Skeletal muscle tissue (tissue), 4 donors: Measurements from ENCODE around the gene EP400. TPM values are rescaled to one million over a fixed set of nuclear protein-coding genes. Genes with fewer than 3 reads are reported as not detected.

Experiments used
- H3K27ac ChIP-seq: one replicate; pipeline ENCODE4 v1.7.0; 2013; ENCODE audit warnings: mild to moderate bottlenecking, low read depth, low read length, inconsistent platforms
- H3K27me3 ChIP-seq, 3 donors: one replicate each; pipeline ENCODE4 v1.7.0; 2013; ENCODE audit warnings: low read length in 3 of 3; ENCODE audit not compliant: control insufficient read depth in 3 of 3, insufficient read depth in 3 of 3
- H3K36me3 ChIP-seq, 3 donors: one replicate each; pipeline ENCODE4 v1.7.0; 2013; ENCODE audit warnings: low read length in 3 of 3; ENCODE audit not compliant: control insufficient read depth in 3 of 3, insufficient read depth in 3 of 3
- H3K4me1 ChIP-seq, 3 donors: one replicate each; pipeline ENCODE4 v1.7.0; 2013; ENCODE audit warnings: low read length in 3 of 3, mild to moderate bottlenecking in 3 of 3; ENCODE audit not compliant: control insufficient read depth in 3 of 3, insufficient read depth in 3 of 3
- H3K4me3 ChIP-seq, 3 donors: one replicate each; pipeline ENCODE4 v1.7.0; 2013; ENCODE audit warnings: low read length in 3 of 3
- H3K9ac ChIP-seq, 3 donors: one replicate each; pipeline ENCODE4 v1.7.0; 2013; ENCODE audit warnings: low read length in 3 of 3, mild to moderate bottlenecking in 3 of 3, moderate library complexity in 2 of 3, low read depth in 1 of 3
- H3K9me3 ChIP-seq, 3 donors: one replicate each; pipeline ENCODE4 v1.7.0; 2013; ENCODE audit warnings: low read length in 3 of 3; ENCODE audit not compliant: control insufficient read depth in 3 of 3
- total RNA-seq: library from RNA; depleted of rRNA; stranded (reverse); fragments of >200 nt; gene quantifications from one replicate; pipeline ENCODE4 v1.2.3, GENCODE V29; 2014
- donor health status: Osteomylitis.

The EP400 gene
- total RNA-seq, 1 donor from 2014 or later: 11.0 TPM

DNA sequence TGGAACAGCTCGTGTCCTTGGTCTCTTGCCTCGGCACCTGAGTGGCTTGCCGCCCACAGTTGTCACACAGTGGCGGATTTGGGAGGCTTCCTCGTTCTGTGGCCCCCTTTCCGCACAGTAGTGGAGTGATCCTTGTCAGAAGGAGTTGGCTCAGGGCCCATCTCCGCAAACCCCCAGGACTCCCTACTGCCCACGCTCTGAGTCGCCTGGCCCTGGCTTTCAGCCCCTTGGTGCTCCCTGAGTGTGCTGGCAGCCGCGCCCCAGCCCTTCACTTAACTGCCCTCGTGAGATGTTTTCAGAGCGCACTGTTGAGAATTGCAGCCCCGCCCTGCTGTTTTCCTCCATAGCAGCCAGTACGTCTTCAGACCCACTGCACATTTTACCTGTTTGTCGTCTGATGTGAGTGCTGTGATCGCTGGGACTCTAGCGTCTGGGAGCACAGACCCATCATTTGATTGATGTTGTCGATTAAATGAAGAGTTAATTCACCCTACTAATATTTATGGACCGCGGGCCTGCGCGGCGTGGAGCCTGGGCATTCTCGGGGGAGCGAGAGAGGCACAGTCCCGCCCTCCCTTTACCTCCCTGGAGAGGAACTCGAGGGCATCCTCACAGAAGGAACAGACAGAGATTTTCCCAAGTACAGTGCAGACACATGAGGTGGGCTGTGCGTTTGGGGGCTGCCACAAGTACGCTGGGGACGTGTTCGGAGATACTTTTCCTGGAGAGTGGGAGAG is 102.6 kb downstream of the EP400 start:
- H3K36me3 ChIP-seq: peaks cover 59 to 78% (median 74%) of the 10 kb centered on the region in 3 donors
- no peaks in the 10 kb centered on the region for H3K9me3 ChIP-seq
- no peak overlapping the region for H3K27ac ChIP-seq
- H3K27me3 ChIP-seq: no peaks in the 10 kb centered on the region
- H3K4me1 ChIP-seq: no peaks in the 10 kb centered on the region
- no peak overlapping the region for H3K9ac ChIP-seq
- no peak overlapping the region for H3K4me3 ChIP-seq

DNA sequence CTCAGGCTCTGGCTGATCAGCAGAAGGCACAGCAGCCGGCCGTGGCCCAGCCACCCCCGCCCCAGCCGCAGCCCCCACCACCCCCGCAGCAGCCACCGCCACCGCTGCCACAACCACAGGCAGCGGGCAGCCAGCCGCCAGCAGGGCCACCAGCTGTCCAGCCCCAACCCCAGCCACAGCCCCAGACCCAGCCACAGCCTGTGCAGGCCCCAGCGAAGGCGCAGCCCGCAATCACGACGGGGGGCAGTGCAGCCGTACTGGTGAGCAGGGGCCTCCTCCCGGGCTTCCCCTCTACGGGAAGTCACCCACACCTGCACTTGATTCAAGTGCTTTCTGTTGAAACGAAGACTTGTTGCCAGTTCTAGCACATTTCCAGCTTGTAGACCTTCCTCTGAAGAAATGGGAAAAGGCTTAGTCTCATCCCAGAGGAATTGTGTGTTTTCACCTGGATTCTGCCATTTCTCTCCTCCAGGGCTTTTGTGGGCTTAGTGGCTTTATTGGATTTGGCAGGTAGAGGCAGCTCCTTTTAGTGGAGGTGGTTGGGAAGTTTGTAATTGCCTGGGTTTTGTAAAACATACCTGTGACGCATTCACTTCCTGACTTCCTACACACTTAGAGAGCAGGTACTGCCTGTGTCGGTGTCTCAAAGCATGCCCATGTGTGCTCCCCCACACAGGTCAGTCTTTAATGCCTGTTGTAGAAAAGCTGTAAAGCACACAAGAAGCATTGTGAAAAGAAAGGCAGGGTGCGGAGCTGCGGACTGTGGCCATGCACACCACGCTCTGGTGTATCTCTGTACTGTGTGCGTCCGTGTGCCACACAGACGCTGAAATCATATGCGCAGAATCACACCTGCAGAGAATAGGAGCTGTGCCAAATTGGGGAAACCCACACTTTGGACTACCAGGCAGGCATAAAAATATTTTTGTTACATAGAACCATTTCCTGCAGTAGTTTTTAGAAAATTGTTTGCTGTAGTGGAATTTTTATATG is 103.9 kb downstream of the EP400 start:
- H3K36me3 ChIP-seq: peaks cover 63 to 83% (median 81%) of the 10 kb centered on the region in 3 donors
- H3K9me3 ChIP-seq: no peaks in the 10 kb centered on the region
- no peak overlapping the region for H3K4me3 ChIP-seq
- no peaks in the 10 kb centered on the region for H3K27me3 ChIP-seq
- no peak overlapping the region for H3K9ac ChIP-seq
- no peaks in the 10 kb centered on the region for H3K4me1 ChIP-seq
- no peak overlapping the region for H3K27ac ChIP-seq

- no peaks in the 10 kb centered on the region for H3K9me3 ChIP-seq
- peaks cover 57 to 72% (median 69%) of the 10 kb centered on the region in 3 donors for H3K36me3 ChIP-seq
- no peaks in the 10 kb centered on the region for H3K4me1 ChIP-seq
- H3K27ac ChIP-seq: no peak overlapping the region
- no peak overlapping the region for H3K4me3 ChIP-seq
- no peaks in the 10 kb centered on the region for H3K27me3 ChIP-seq
- no peak overlapping the region for H3K9ac ChIP-seq
Measured at GRCh38 chr12:132054983-132055382, 105.2 kb downstream of the EP400 start.

- Histone ChIP-seq H3K4me1 (no peaks in the 10 kb centered on the region), H3K36me3 (peaks cover 51 to 70% (median 62%) of the 10 kb centered on the region in 3 donors), H3K4me3 (no peak overlapping the region), H3K9ac (no peak overlapping the region), H3K27me3 (no peaks in the 10 kb centered on the region), H3K27ac (no peak overlapping the region), H3K9me3 (no peaks in the 10 kb centered on the region)
Measured at GRCh38 chr12:132055535-132056096, 105.9 kb downstream of the EP400 start.

DNA sequence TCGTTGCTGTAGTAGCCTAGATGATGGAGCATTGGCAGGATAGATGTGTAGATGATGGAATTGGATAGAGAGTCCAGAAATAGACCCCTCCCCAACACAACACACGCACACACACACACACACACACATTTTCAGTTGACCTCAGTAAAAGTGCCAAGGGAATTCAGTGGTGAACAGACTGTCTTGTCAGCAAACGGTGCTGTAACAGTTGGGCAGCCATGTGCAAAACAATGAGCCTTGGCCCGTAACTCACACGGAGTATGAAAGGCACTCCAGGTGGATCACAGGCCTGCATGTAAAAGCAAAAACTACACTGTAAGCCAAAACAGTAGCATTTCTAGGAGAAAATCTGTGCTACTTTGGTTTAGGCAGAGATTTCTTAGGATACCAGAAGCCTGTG is 106.6 kb downstream of the EP400 start:
- Histone ChIP-seq H3K27me3 (no peaks in the 10 kb centered on the region), H3K9me3 (no peaks in the 10 kb centered on the region), H3K4me3 (no peak overlapping the region), H3K9ac (no peak overlapping the region), H3K4me1 (peaks cover 0 to 6% (median 4%) of the 10 kb centered on the region in 3 donors), H3K36me3 (peaks cover 47 to 66% (median 60%) of the 10 kb centered on the region in 3 donors), H3K27ac (no peak overlapping the region)

DNA sequence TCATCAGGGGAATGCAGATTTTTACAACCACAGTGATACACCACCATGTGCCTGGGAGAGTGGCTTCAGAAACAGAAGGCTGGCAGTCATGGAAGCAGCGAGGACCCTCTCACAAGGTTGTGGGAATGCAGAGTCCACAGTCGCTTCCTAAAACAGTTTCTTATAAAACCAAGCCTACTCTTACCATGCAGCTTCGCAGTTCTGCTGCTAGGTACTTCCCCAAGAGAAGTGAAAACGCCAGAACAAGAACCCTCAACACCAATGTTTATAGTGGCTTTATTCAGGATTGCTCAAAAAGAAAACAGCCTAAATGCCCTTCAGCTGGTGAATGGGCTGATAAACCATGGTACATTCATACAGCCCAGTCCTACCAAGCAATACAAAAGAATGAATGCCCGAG is 107.2 kb downstream of the EP400 start:
- Histone ChIP-seq H3K9ac (no peak overlapping the region), H3K9me3 (no peaks in the 10 kb centered on the region), H3K27me3 (no peaks in the 10 kb centered on the region), H3K27ac (no peak overlapping the region), H3K4me1 (peaks cover 0 to 11% (median 10%) of the 10 kb centered on the region in 3 donors), H3K36me3 (peaks cover 50 to 71% (median 66%) of the 10 kb centered on the region in 3 donors), H3K4me3 (no peak overlapping the region)

DNA sequence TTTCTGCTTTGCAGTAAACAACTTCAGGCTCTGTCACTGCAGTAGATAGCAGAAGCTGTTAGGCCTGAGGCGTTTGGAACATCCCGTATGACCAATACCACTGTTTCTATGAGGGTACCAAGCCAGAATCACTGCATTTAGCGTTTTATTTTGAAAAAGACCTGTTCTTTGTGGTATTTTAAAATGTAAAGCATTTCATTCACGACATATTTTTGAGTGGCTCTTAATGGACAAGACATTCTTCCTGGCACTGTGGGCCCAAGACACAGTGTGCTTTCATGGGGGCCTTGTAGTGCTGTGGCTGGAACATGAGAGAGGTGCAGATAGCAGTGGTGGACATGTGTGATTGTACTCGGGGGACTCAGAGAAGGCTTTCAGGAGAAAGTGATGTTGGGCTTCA is 107.9 kb downstream of the EP400 start:
- Histone ChIP-seq H3K36me3 (peaks cover 51 to 68% (median 65%) of the 10 kb centered on the region in 3 donors), H3K27me3 (no peaks in the 10 kb centered on the region), H3K27ac (no peak overlapping the region), H3K4me1 (peaks cover 0 to 13% (median 12%) of the 10 kb centered on the region in 3 donors), H3K9ac (no peak overlapping the region), H3K9me3 (no peaks in the 10 kb centered on the region), H3K4me3 (no peak overlapping the region)

DNA sequence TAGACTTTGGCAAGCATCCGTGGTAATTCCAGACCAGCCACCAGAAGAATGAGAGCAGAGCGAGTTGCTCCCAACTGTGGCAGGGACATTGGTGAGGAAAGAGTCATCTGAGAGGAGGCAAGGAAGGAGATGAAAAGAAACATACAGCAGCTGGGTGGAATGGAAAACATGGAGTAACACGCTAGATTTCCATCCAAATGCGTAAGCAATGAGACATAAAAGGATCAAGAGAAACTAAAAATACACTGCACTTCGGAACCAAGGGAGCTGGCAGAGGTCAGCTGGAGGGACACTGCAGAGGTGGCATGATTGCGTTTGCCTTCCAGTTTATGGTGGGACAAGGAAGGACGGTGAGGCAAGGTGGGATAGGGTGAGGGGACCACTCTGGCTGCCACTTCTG is 111.5 kb downstream of the EP400 start:
- peak overlapping the region in 2 of 3 donors; percentile 74 to 84 for H3K4me3 ChIP-seq
- no peaks in the 10 kb centered on the region for H3K27me3 ChIP-seq
- no peaks in the 10 kb centered on the region for H3K9me3 ChIP-seq
- peaks cover 0 to 17% (median 16%) of the 10 kb centered on the region in 3 donors for H3K4me1 ChIP-seq
- peaks cover 47 to 59% (median 58%) of the 10 kb centered on the region in 3 donors for H3K36me3 ChIP-seq
- peak overlapping the region in 2 of 3 donors; percentile 40 to 85 for H3K9ac ChIP-seq
- peak overlapping the region; percentile 10 for H3K27ac ChIP-seq

GRCh38 chr12:132061641-132062430 is 112.1 kb downstream of the EP400 start:
- H3K4me1 ChIP-seq: peaks cover 0 to 17% (median 16%) of the 10 kb centered on the region in 3 donors
- no peaks in the 10 kb centered on the region for H3K27me3 ChIP-seq
- H3K4me3 ChIP-seq: peak overlapping the region in 2 of 3 donors; percentile 74 to 84
- no peaks in the 10 kb centered on the region for H3K9me3 ChIP-seq
- peaks cover 48 to 59% (median 58%) of the 10 kb centered on the region in 3 donors for H3K36me3 ChIP-seq
- H3K27ac ChIP-seq: peak overlapping the region; percentile 10
- peak overlapping the region in 2 of 3 donors; percentile 40 to 85 for H3K9ac ChIP-seq
